Measurements from ENCODE around the gene NDUFB3. TPM values are rescaled to one million over a fixed set of nuclear protein-coding genes. Genes with fewer than 3 reads are reported as not detected.

Gene NDUFB3
- polyA plus RNA-seq, 1 donor, result 91.4 TPM

GRCh38 chr2:201074996-201075395 lies 3.2 kb downstream of the NDUFB3 start:
- no peaks in the 10 kb centered on the region for H3K27me3 ChIP-seq (ENCODE audit: control insufficient read depth, insufficient read depth, low read length)
- H3K27ac ChIP-seq (ENCODE audit: low read length), result no peak overlapping the region
- H3K4me1 ChIP-seq (ENCODE audit: control insufficient read depth, insufficient read depth, low read length), result peaks cover 4% of the 10 kb centered on the region
- H3K36me3 ChIP-seq (ENCODE audit: control insufficient read depth, insufficient read depth, low read length), result peaks cover 10% of the 10 kb centered on the region
- no peak overlapping the region for H3K4me3 ChIP-seq (ENCODE audit: low read length)
- no peaks in the 10 kb centered on the region for H3K9me3 ChIP-seq (ENCODE audit: control insufficient read depth, low read depth, low read length)
- WGBS (ENCODE audit: insufficient coverage, low lambda C conversion rate), result 92% methylated on average over 2 of the region's 7 CpGs
- no peak for DNase-seq

GRCh38 chr2:201084863-201085262 lies 13.1 kb downstream of the NDUFB3 start:
- no CpG with 5 or more reads among the region's 2 CpGs for WGBS (ENCODE audit: insufficient coverage, low lambda C conversion rate)
- no peak overlapping the region for H3K27ac ChIP-seq (ENCODE audit: low read length)

GRCh38 chr2:201090574-201090973 lies 18.8 kb downstream of the NDUFB3 start:
- no peaks in the 10 kb centered on the region for H3K9me3 ChIP-seq (ENCODE audit: control insufficient read depth, low read depth, low read length)
- H3K27me3 ChIP-seq (ENCODE audit: control insufficient read depth, insufficient read depth, low read length), result no peaks in the 10 kb centered on the region
- peaks cover 15% of the 10 kb centered on the region for H3K36me3 ChIP-seq (ENCODE audit: control insufficient read depth, insufficient read depth, low read length)
- DNase-seq, result no peak
- no peak overlapping the region for H3K27ac ChIP-seq (ENCODE audit: low read length)
- no peaks in the 10 kb centered on the region for H3K4me1 ChIP-seq (ENCODE audit: control insufficient read depth, insufficient read depth, low read length)
- no CpG with 5 or more reads among the region's 4 CpGs for WGBS (ENCODE audit: insufficient coverage, low lambda C conversion rate)
- H3K4me3 ChIP-seq (ENCODE audit: low read length), result no peak overlapping the region

More at GRCh38 chr2:201084863-201085262, 13.1 kb downstream of the NDUFB3 start:
- Histone ChIP-seq H3K4me1 (ENCODE audit: control insufficient read depth, insufficient read depth, low read length) (no peaks in the 10 kb centered on the region), H3K4me3 (ENCODE audit: low read length) (no peak overlapping the region), H3K36me3 (ENCODE audit: control insufficient read depth, insufficient read depth, low read length) (peaks cover 42% of the 10 kb centered on the region), H3K9me3 (ENCODE audit: control insufficient read depth, low read depth, low read length) (no peaks in the 10 kb centered on the region), H3K27me3 (ENCODE audit: control insufficient read depth, insufficient read depth, low read length) (no peaks in the 10 kb centered on the region)
- DNase-seq, result no peak

- Histone ChIP-seq H3K27me3 (ENCODE audit: control insufficient read depth, insufficient read depth, low read length) (no peaks in the 10 kb centered on the region), H3K4me1 (ENCODE audit: control insufficient read depth, insufficient read depth, low read length) (no peaks in the 10 kb centered on the region), H3K36me3 (ENCODE audit: control insufficient read depth, insufficient read depth, low read length) (no peaks in the 10 kb centered on the region), H3K9me3 (ENCODE audit: control insufficient read depth, low read depth, low read length) (no peaks in the 10 kb centered on the region), H3K27ac (ENCODE audit: low read length) (no peak overlapping the region), H3K4me3 (ENCODE audit: low read length) (no peak overlapping the region)
- DNase-seq, result no peak
- no CpG with 5 or more reads among the region's 5 CpGs for WGBS (ENCODE audit: insufficient coverage, low lambda C conversion rate)
These were observed 21.8 kb downstream of the NDUFB3 start for GRCh38 chr2:201093573-201093972.

GRCh38 chr2:201100497-201100896 lies 28.7 kb downstream of the NDUFB3 start:
- H3K4me3 ChIP-seq (ENCODE audit: low read length), result no peak overlapping the region
- 100% methylated on average over 1 of the region's 3 CpGs for WGBS (ENCODE audit: insufficient coverage, low lambda C conversion rate)
- no peaks in the 10 kb centered on the region for H3K27me3 ChIP-seq (ENCODE audit: control insufficient read depth, insufficient read depth, low read length)
- no peak overlapping the region for H3K27ac ChIP-seq (ENCODE audit: low read length)
- H3K9me3 ChIP-seq (ENCODE audit: control insufficient read depth, low read depth, low read length), result no peaks in the 10 kb centered on the region
- no peaks in the 10 kb centered on the region for H3K4me1 ChIP-seq (ENCODE audit: control insufficient read depth, insufficient read depth, low read length)
- H3K36me3 ChIP-seq (ENCODE audit: control insufficient read depth, insufficient read depth, low read length), result no peaks in the 10 kb centered on the region
- DNase-seq, result no peak

GRCh38 chr2:201105759-201106158 lies 34.0 kb downstream of the NDUFB3 start:
- Histone ChIP-seq H3K4me1 (ENCODE audit: control insufficient read depth, insufficient read depth, low read length) (no peaks in the 10 kb centered on the region), H3K27me3 (ENCODE audit: control insufficient read depth, insufficient read depth, low read length) (no peaks in the 10 kb centered on the region), H3K27ac (ENCODE audit: low read length) (no peak overlapping the region), H3K36me3 (ENCODE audit: control insufficient read depth, insufficient read depth, low read length) (no peaks in the 10 kb centered on the region), H3K9me3 (ENCODE audit: control insufficient read depth, low read depth, low read length) (no peaks in the 10 kb centered on the region), H3K4me3 (ENCODE audit: low read length) (no peak overlapping the region)
- DNase-seq, result no peak
- no CpG with 5 or more reads among the region's 1 CpG for WGBS (ENCODE audit: insufficient coverage, low lambda C conversion rate)

- H3K27me3 ChIP-seq (ENCODE audit: control insufficient read depth, insufficient read depth, low read length), result no peaks in the 10 kb centered on the region
- H3K4me3 ChIP-seq (ENCODE audit: low read length), result no peak overlapping the region
- H3K9me3 ChIP-seq (ENCODE audit: control insufficient read depth, low read depth, low read length), result no peaks in the 10 kb centered on the region
- H3K4me1 ChIP-seq (ENCODE audit: control insufficient read depth, insufficient read depth, low read length), result no peaks in the 10 kb centered on the region
- H3K27ac ChIP-seq (ENCODE audit: low read length), result no peak overlapping the region
- WGBS (ENCODE audit: insufficient coverage, low lambda C conversion rate), result no CpG with 5 or more reads among the region's 2 CpGs
- no peaks in the 10 kb centered on the region for H3K36me3 ChIP-seq (ENCODE audit: control insufficient read depth, insufficient read depth, low read length)
- DNase-seq, result no peak
These were observed 35.8 kb downstream of the NDUFB3 start for GRCh38 chr2:201107624-201108023.

- no peak overlapping the region for H3K4me3 ChIP-seq (ENCODE audit: low read length)
- no peaks in the 10 kb centered on the region for H3K9me3 ChIP-seq (ENCODE audit: control insufficient read depth, low read depth, low read length)
- no peaks in the 10 kb centered on the region for H3K27me3 ChIP-seq (ENCODE audit: control insufficient read depth, insufficient read depth, low read length)
- H3K4me1 ChIP-seq (ENCODE audit: control insufficient read depth, insufficient read depth, low read length), result no peaks in the 10 kb centered on the region
- DNase-seq, result no peak
- H3K27ac ChIP-seq (ENCODE audit: low read length), result no peak overlapping the region
- H3K36me3 ChIP-seq (ENCODE audit: control insufficient read depth, insufficient read depth, low read length), result no peaks in the 10 kb centered on the region
- WGBS (ENCODE audit: insufficient coverage, low lambda C conversion rate), result 100% methylated on average over 2 of the region's 2 CpGs
These were observed 36.5 kb downstream of the NDUFB3 start for GRCh38 chr2:201108341-201108740.

GRCh38 chr2:201109186-201109585 lies 37.4 kb downstream of the NDUFB3 start:
- Histone ChIP-seq H3K9me3 (ENCODE audit: control insufficient read depth, low read depth, low read length) (no peaks in the 10 kb centered on the region), H3K4me3 (ENCODE audit: low read length) (no peak overlapping the region), H3K36me3 (ENCODE audit: control insufficient read depth, insufficient read depth, low read length) (no peaks in the 10 kb centered on the region), H3K27ac (ENCODE audit: low read length) (no peak overlapping the region), H3K4me1 (ENCODE audit: control insufficient read depth, insufficient read depth, low read length) (no peaks in the 10 kb centered on the region), H3K27me3 (ENCODE audit: control insufficient read depth, insufficient read depth, low read length) (no peaks in the 10 kb centered on the region)
- no CpG with 5 or more reads among the region's 4 CpGs for WGBS (ENCODE audit: insufficient coverage, low lambda C conversion rate)
- no peak for DNase-seq

- Histone ChIP-seq H3K27ac (ENCODE audit: low read length) (no peak overlapping the region), H3K4me3 (ENCODE audit: low read length) (no peak overlapping the region), H3K27me3 (ENCODE audit: control insufficient read depth, insufficient read depth, low read length) (no peaks in the 10 kb centered on the region), H3K4me1 (ENCODE audit: control insufficient read depth, insufficient read depth, low read length) (peaks cover 2% of the 10 kb centered on the region), H3K9me3 (ENCODE audit: control insufficient read depth, low read depth, low read length) (peaks cover 5% of the 10 kb centered on the region), H3K36me3 (ENCODE audit: control insufficient read depth, insufficient read depth, low read length) (no peaks in the 10 kb centered on the region)
- no peak for DNase-seq
These were observed 38.8 kb downstream of the NDUFB3 start for GRCh38 chr2:201110615-201111014.

GRCh38 chr2:201111096-201111495 lies 39.3 kb downstream of the NDUFB3 start:
- peaks cover 5% of the 10 kb centered on the region for H3K4me1 ChIP-seq (ENCODE audit: control insufficient read depth, insufficient read depth, low read length)
- DNase-seq, result no peak
- WGBS (ENCODE audit: insufficient coverage, low lambda C conversion rate), result no CpG with 5 or more reads among the region's 3 CpGs

More at GRCh38 chr2:201111096-201111495, 39.3 kb downstream of the NDUFB3 start:
- Histone ChIP-seq H3K36me3 (ENCODE audit: control insufficient read depth, insufficient read depth, low read length) (no peaks in the 10 kb centered on the region), H3K9me3 (ENCODE audit: control insufficient read depth, low read depth, low read length) (peaks cover 5% of the 10 kb centered on the region), H3K27ac (ENCODE audit: low read length) (no peak overlapping the region), H3K27me3 (ENCODE audit: control insufficient read depth, insufficient read depth, low read length) (no peaks in the 10 kb centered on the region), H3K4me3 (ENCODE audit: low read length) (no peak overlapping the region)
